Mesodermal cell (in vitro differentiated cells): ENCODE data around the gene RNF113A. TPM values are rescaled to one million over a fixed set of nuclear protein-coding genes. Genes with fewer than 3 reads are reported as not detected.
"Not testable (repeated sequence)": the region's sequence is repeated elsewhere in the genome, so short reads cannot be mapped to it uniquely, and the experiment has no call there.

Source experiments
- H3K27ac ChIP-seq: 2 replicates; pipeline ENCODE4 v1.7.0; 2013; ENCODE audit warnings: mild to moderate bottlenecking, low read depth, low read length, moderate library complexity; ENCODE audit not compliant: severe bottlenecking
- H3K36me3 ChIP-seq: 2 replicates; pipeline ENCODE4 v1.7.1; 2013; ENCODE audit warnings: mild to moderate bottlenecking, low read length, moderate library complexity; ENCODE audit not compliant: control insufficient read depth, insufficient read depth
- H3K4me1 ChIP-seq: one replicate; pipeline ENCODE4 v1.7.1; 2013; ENCODE audit warnings: mild to moderate bottlenecking, low read length; ENCODE audit not compliant: insufficient read depth, control insufficient read depth, poor library complexity, severe bottlenecking
- H3K4me3 ChIP-seq: 2 replicates; pipeline ENCODE4 v1.7.0; 2013; ENCODE audit warnings: low read length, control low read depth, mild to moderate bottlenecking; ENCODE audit not compliant: insufficient read depth, poor library complexity, severe bottlenecking; ENCODE audit errors: extremely low read depth
- H3K9me3 ChIP-seq: 2 replicates; pipeline ENCODE4 v1.7.1; 2013; ENCODE audit warnings: mild to moderate bottlenecking, low read length, moderate library complexity; ENCODE audit not compliant: control insufficient read depth
- WGBS, 2 experiments: methylation state at CpG; one replicate each; pipeline ENCODE4 v1.1.5; 2013; ENCODE audit warnings: missing lambda C conversion rate in 2 of 2; ENCODE audit not compliant: insufficient coverage in 2 of 2; 5-methylcytosine and 5-hydroxymethylcytosine counted together
- polyA plus RNA-seq, 2 experiments: library from polyadenylated mRNA; stranded (reverse); fragments of 50-300 nt; gene quantifications; one replicate each; pipeline ENCODE4 v1.2.3, GENCODE V29; 2013

RNF113A gene
- polyA plus RNA-seq (2013, experiment 1 of 2), result 19.0 TPM
- 18.1 TPM for polyA plus RNA-seq (2013, experiment 2 of 2)

DNA sequence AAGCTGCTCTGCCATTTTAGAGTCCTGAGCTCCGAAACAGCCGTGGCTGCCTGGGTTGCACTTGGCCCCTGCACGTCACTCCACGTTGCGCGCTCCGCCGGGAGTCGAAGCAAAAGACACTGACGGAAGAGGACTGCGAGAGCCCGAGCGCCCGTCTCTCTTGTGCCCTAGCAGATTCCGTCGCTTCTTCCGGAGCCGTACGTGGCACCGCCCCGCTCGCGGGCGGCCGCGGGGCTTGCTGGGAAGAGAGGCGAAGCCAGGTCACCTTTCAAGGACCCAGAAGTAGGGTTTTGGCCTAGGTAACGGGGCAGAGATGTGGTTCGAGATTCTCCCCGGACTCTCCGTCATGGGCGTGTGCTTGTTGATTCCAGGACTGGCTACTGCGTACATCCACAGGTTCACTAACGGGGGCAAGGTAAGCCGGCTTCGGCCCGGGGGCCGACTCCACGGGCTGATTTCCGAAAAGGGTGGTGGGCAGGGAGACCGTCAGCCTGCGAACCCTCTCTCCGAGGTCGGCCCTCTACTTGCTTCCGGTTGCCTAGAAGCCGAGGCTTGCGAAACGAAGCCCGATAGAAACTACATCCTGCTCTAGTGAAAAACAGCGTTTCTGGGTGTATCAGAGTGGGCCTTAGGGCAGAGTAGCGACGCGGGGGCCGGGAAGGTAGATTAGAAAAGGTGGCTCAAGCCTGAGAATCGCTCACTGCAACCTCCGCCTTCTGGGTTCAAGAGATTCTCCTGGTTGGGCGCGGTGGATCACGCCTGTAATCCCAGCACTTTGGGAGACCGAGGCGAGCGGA is at the start of gene RNF113A, which contains the start of gene NDUFA1:
Gene RNF113A, minus strand, starts transcription at position 135 of the 797 bp plus-strand sequence. Its CDS starts 120 bp downstream, at position 15.
Gene NDUFA1, plus strand, starts transcription at position 234 of the 797 bp plus-strand sequence. Its CDS starts 80 bp downstream, at position 314.
- Histone ChIP-seq H3K4me1 (no peaks in the 10 kb centered on the region), H3K36me3 (no peaks in the 10 kb centered on the region), H3K4me3 (peak within 1 kb of the TSS; percentile 58), H3K27ac (peak within 1 kb of the TSS; percentile 93), H3K9me3 (no peaks in the 10 kb centered on the region)
- 0% methylated on average over 12 to 24 of the region's 62 CpGs for WGBS, 2 experiments

DNA sequence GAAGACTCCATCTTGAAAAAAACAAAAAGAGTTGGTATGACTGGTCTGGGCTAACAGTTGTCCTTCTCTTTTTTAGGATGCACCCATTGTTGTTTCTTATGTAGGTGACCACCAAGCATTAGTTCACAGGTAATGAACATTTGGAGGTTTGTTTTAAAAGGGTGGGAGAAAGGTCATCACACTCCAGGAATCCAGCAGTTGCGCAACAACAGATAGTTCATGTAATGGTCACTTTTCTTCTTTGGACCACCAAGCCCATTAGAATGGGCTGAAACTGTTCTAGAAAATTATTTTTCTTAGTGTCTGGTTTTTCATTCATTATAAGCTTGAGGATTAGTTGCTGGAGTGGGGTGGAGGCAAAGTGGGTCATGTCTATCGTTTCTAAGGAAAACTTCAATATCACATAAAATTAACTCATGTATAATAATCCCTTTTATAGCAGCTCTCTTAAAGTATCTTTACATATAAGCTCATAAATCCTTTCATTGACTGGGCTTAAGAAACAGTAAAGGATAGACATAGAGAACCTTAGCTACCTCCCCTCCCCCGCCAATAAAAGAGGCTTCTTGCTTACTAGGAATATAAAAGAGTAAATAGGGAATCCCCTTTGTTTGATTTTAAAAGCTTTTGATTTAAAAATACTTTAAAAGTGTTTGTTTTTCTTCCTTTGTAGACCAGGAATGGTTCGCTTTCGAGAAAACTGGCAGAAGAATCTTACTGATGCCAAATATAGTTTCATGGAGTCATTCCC is 48.5 kb upstream of the RNF113A start:
- Histone ChIP-seq H3K9me3 (no peaks in the 10 kb centered on the region), H3K36me3 (no peaks in the 10 kb centered on the region), H3K4me1 (no peaks in the 10 kb centered on the region), H3K27ac (no peak overlapping the region), H3K4me3 (no peak overlapping the region)
- WGBS, 2 experiments, result no CpG with 5 or more reads among the region's 5 CpGs

DNA sequence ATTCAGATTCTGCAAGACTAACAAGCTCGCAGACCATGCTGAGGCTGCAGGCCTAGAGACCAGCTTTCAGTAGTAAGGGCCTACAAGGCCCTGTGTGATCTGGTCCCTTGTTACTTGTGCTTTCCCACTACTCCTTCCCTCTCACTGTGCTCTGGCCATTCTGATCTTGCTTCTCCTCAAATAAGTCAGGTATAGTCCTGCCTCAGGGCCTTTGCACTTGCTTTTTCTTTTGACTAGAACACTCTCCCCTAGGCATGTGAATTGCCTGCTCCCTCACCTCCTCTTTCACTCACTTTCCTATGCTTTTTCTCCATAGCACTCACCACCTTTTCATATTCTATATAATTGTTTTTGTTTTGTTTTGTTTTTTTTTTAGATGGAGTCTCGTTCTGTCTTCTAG is 46.3 kb upstream of the RNF113A start:
- Histone ChIP-seq H3K27ac (no peak overlapping the region), H3K36me3 (no peaks in the 10 kb centered on the region), H3K4me3 (no peak overlapping the region), H3K9me3 (no peaks in the 10 kb centered on the region), H3K4me1 (no peaks in the 10 kb centered on the region)
- 100% methylated on average over 1 of the region's 2 CpGs; no CpG with 5 or more reads in 1 of the 2 experiments for WGBS, 2 experiments

DNA sequence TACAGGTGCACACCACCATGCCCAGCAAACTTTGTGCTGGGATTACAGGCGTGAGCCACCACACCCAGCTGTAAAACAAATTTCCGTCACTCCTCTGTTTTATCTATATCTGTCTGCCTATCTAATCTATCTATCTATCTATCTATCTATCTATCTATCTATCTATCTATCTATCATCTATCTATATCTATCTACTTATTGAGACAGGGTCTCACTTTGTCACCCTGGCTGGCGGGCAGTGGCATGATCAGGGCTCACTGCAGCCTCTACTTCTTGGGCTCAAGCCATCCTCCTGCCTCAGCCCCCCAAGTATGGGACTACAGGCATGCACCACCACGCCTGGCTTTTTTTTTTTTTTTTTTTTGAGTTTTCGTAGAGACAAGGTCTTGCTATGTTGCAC is 44.8 kb upstream of the RNF113A start:
- Histone ChIP-seq H3K4me3 (no peak overlapping the region), H3K36me3 (no peaks in the 10 kb centered on the region), H3K27ac (no peak overlapping the region), H3K9me3 (no peaks in the 10 kb centered on the region), H3K4me1 (no peaks in the 10 kb centered on the region)
- 60 to 90% methylated on average over 1 to 3 of the region's 5 CpGs for WGBS, 2 experiments

DNA sequence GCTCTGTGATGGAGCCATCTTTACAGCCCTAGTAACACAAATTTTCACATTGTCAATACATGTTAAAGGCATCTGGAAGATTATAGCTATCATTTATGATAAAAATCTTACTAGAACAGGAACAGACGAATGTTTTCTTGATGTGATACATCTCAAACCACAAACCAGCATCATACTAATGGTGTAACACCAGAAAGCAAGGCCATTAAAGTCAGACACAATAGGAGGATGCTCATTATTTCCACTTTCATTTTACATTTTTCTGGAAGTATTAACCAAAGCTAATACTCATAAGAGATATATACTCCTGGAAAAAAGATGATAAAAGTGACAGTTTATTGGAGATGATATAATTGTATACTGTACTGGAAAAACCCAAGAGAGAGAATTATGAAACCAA is 29.4 kb upstream of the RNF113A start:
- H3K4me3 ChIP-seq, result no peak overlapping the region
- H3K36me3 ChIP-seq, result no peaks in the 10 kb centered on the region
- no CpG with 5 or more reads among the region's 1 CpG for WGBS, 2 experiments
- no peaks in the 10 kb centered on the region for H3K9me3 ChIP-seq
- H3K4me1 ChIP-seq, result no peaks in the 10 kb centered on the region
- H3K27ac ChIP-seq, result no peak overlapping the region

DNA sequence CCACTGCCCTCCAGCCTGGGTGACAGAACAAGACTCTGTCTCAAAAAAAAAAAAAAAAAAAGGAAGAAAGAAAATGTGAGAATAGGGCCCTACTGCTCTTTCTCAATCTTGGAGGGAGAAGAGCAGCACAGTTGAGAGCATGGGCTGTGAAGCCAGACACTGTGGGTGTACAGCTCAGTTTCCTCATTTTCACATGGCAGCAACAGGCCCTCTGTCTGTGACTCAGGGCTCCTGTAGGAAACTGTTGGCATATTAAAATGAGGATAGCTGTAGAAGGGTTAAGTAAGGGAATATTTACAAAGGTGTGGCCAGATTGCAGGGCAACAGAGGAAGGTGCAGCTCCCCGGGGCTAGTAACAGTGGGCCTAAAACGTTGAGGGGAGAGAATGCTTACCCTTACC is 27.6 kb upstream of the RNF113A start:
- Histone ChIP-seq H3K4me1 (no peaks in the 10 kb centered on the region), H3K36me3 (no peaks in the 10 kb centered on the region), H3K9me3 (no peaks in the 10 kb centered on the region), H3K27ac (no peak overlapping the region), H3K4me3 (no peak overlapping the region)
- WGBS, 2 experiments, result 30% methylated on average over 2 of the region's 2 CpGs; no CpG with 5 or more reads in 1 of the 2 experiments

DNA sequence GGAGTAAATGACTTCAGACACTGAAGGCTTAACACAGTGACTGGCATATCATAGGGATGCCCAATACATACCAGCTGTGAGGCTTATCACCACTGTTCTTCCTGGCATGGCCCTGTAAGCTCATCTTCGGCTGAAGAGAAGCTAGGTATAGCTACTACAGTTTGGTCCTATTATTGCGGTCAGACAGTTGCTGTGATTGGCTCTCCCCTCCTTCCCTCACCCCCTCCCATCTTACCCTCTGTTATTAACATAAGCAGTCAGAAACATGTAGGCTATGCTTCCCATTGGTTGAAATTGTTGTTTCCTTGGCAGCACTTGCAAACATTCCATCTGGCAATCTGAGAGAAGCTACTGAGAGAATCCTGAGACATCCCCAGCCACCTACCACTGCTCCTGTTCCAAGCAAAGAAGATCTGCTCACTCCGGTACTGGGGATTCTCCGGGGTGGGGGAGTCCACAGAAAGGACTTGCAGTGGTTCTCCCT is 24.4 kb upstream of the RNF113A start, which contains the start of gene AKAP14:
Gene AKAP14, plus strand, starts transcription at position 51 of the 484 bp plus-strand sequence. CDS start 7,331 bp downstream, outside the sequence.
- peaks cover 5% of the 10 kb centered on the region for H3K4me1 ChIP-seq
- no peaks in the 10 kb centered on the region for H3K9me3 ChIP-seq
- H3K27ac ChIP-seq, result no peak within 1 kb of the TSS
- WGBS, 2 experiments, result no CpG with 5 or more reads among the region's 4 CpGs
- H3K4me3 ChIP-seq, result no peak within 1 kb of the TSS
- no peaks in the 10 kb centered on the region for H3K36me3 ChIP-seq

DNA sequence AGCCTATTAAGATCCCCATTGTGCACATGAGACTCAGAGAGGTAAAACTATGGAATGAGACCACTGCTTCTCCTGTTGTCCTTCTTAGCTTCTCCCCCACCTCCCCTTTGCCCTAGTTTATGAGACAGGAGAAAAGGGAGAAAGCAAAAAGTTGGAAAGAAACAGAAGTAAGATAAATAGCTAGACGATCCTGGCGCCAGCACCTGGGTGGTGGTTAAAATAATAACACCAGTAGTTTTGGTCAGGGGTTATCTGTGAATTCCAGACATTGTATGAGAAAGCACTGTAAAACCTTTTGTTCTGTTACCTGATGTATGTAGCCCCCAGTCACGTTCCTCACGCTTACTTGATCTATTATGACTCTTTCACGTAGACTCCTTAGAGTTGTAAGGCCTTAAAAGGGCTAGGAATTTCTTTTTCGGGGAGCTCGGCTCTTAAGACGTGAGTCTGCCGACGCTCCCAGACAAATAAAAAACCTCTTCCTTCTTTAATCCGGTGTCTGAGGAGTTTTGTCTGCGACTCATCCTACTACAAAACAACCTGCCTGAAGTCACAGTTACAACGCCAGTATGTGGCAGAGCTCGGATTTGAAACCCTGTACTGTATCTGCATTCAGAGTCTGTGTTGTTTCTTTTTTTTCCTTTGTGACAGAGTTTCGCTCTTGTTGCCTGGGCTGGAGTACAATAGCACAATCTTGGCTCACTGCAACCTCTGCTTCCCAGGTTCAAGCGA is 20.6 kb upstream of the RNF113A start:
- WGBS, 2 experiments, result 83 to 88% methylated on average over 2 to 9 of the region's 16 CpGs
- H3K4me1 ChIP-seq, H3K4me3 ChIP-seq, H3K9me3 ChIP-seq, H3K27ac ChIP-seq, H3K36me3 ChIP-seq: not testable (repeated sequence)

DNA sequence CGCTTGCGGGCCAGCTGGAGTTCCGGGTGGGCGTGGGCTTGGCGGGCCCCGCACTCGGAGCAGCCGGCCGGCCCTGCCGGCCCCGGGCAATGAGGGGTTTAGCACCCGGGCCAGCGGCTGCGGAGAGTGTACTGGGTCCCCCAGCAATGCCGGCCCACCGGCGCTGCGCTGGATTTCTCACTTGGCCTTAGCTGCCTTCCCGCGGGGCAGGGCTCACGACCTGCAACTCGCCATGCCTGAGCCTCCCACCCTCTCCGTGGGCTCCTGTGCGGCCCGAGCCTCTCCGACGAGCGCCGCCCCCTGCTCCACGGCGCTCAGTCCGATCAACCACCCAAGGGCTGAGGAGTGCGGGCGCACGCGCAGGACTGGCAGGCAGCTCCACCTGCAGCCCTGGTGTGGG is 19.1 kb upstream of the RNF113A start:
- 99% methylated on average over 10 of the region's 36 CpGs; no CpG with 5 or more reads in 1 of the 2 experiments for WGBS, 2 experiments
- H3K27ac ChIP-seq, H3K4me3 ChIP-seq, H3K9me3 ChIP-seq, H3K4me1 ChIP-seq, H3K36me3 ChIP-seq: not testable (repeated sequence)

DNA sequence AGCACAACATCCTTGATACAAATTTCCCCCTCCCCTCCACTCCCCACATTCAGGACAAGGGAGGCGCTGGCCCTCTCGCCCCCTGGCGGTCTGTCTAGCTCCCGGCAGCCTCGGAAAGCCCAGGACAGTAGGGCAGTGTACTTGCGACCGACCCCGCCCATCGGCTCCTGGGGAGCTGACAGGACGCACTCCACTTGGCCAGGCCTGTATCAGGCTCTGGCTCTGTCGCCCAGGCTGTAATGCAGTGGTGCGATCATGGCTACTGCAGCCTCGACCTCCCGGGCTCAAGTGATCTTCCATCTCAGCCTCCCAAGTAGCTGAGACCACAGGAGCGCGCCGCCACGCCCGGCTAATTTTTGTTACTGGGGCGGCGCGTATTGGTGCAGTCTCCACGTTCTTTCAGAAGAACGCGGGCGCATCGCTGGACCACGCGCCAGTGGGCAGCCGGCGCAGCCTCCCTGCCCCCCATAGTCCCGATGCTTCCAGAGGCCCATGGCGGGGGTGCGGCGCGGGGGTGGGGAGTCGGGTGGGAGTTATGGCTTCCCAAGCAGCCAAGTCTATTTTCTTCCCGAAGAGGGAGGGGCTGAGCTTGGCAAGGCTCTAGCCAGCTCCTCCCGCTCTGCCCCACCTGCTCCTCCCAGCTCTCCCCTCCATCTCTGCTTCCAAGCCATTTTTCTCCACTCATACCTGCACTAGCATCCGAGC is 16.3 kb upstream of the RNF113A start:
- Histone ChIP-seq H3K36me3 (no peaks in the 10 kb centered on the region), H3K4me3 (peak overlapping the region; percentile 41), H3K27ac (no peak overlapping the region), H3K9me3 (no peaks in the 10 kb centered on the region), H3K4me1 (peaks cover 5% of the 10 kb centered on the region)
- 3 to 12% methylated on average over 6 to 16 of the region's 40 CpGs for WGBS, 2 experiments
